ENCODE results near the gene KCNF1. TPM values are rescaled to one million over a fixed set of nuclear protein-coding genes. Genes with fewer than 3 reads are reported as not detected.

KCNF1 gene
- total and polyA plus RNA-seq, 7 experiments from 2014 or later, result not detected

GRCh38 chr2:10879159-10879558, 32.6 kb upstream of the KCNF1 start:
- no peak for DNase-seq
- peaks cover 0 to 39% (median 3%) of the 10 kb centered on the region in 7 donors for H3K4me1 Mint-ChIP-seq
- peaks cover 0 to 6% of the 10 kb centered on the region in 2 donors for H3K27me3 ChIP-seq (ENCODE audit: control insufficient read depth in 2 of 2, insufficient read depth in 2 of 2, low read length in 2 of 2)
- ChIA-PET CTCF (no interaction called here), POLR2A (no interaction called here)
- H3K36me3 Mint-ChIP-seq, result no peaks in the 10 kb centered on the region
- no peaks in the 10 kb centered on the region for H3K4me1 ChIP-seq (ENCODE audit: control insufficient read depth in 2 of 2, insufficient read depth in 2 of 2, low read length in 2 of 2)
- H3K36me3 ChIP-seq (ENCODE audit: control insufficient read depth in 2 of 3, insufficient read depth in 3 of 3, low read length in 3 of 3), result no peaks in the 10 kb centered on the region
- H3K9me3 Mint-ChIP-seq, result peaks cover 0 to 2% (median 0%) of the 10 kb centered on the region in 11 donors
- H3K4me3 ChIP-seq (ENCODE audit: low read length), result no peak overlapping the region
- intact Hi-C loops (cut with micrococcal nuclease), result no loop called here
- peaks cover 0 to 12% (median 10%) of the 10 kb centered on the region in 5 donors for H3K27me3 Mint-ChIP-seq
- H3K27ac ChIP-seq (ENCODE audit: low read depth, low read length), result no peak overlapping the region
- peak overlapping the region in 3 of 10 donors; percentile 19 to 82 (median 53) for H3K4me3 Mint-ChIP-seq
- H3K9me3 ChIP-seq (ENCODE audit: control insufficient read depth in 2 of 3, low read length in 3 of 3), result no peaks in the 10 kb centered on the region
- H3K27ac Mint-ChIP-seq, result peak overlapping the region in 1 of 9 donors; percentile 92
- ATAC-seq, result no peak

GRCh38 chr2:10879624-10880585, 31.8 kb upstream of the KCNF1 start:
- Mint-ChIP-seq H3K4me1 (peaks cover 0 to 46% (median 11%) of the 10 kb centered on the region in 7 donors), H3K4me3 (peak overlapping the region in 3 of 10 donors; percentile 82 to 92 (median 87)), H3K27ac (peak overlapping the region in 2 of 9 donors; percentile 84 to 98), H3K36me3 (no peaks in the 10 kb centered on the region), H3K9me3 (no peaks in the 10 kb centered on the region), H3K27me3 (peaks cover 0 to 10% (median 8%) of the 10 kb centered on the region in 5 donors)
- ChIA-PET POLR2A (no interaction called here), CTCF (no interaction called here)
- H3K27ac ChIP-seq (ENCODE audit: low read depth, low read length), result peak overlapping the region; percentile 48
- no peaks in the 10 kb centered on the region for H3K36me3 ChIP-seq (ENCODE audit: control insufficient read depth in 2 of 3, insufficient read depth in 3 of 3, low read length in 3 of 3)
- H3K4me3 ChIP-seq (ENCODE audit: low read length), result no peak overlapping the region
- intact Hi-C loops (cut with micrococcal nuclease), result no loop called here
- H3K4me1 ChIP-seq (ENCODE audit: control insufficient read depth in 2 of 2, insufficient read depth in 2 of 2, low read length in 2 of 2), result no peaks in the 10 kb centered on the region
- no peak for DNase-seq
- peaks cover 0 to 6% of the 10 kb centered on the region in 2 donors for H3K27me3 ChIP-seq (ENCODE audit: control insufficient read depth in 2 of 2, insufficient read depth in 2 of 2, low read length in 2 of 2)
- no peaks in the 10 kb centered on the region for H3K9me3 ChIP-seq (ENCODE audit: control insufficient read depth in 2 of 3, low read length in 3 of 3)
- ATAC-seq, result no peak

GRCh38 chr2:10880586-10881321, 31.0 kb upstream of the KCNF1 start:
- Histone ChIP-seq H3K36me3 (ENCODE audit: control insufficient read depth in 2 of 3, insufficient read depth in 3 of 3, low read length in 3 of 3) (no peaks in the 10 kb centered on the region), H3K4me1 (ENCODE audit: control insufficient read depth in 2 of 2, insufficient read depth in 2 of 2, low read length in 2 of 2) (no peaks in the 10 kb centered on the region), H3K27ac (ENCODE audit: low read depth, low read length) (peak overlapping the region; percentile 48), H3K4me3 (ENCODE audit: low read length) (no peak overlapping the region), H3K27me3 (ENCODE audit: control insufficient read depth in 2 of 2, insufficient read depth in 2 of 2, low read length in 2 of 2) (peaks cover 0 to 6% of the 10 kb centered on the region in 2 donors), H3K9me3 (ENCODE audit: control insufficient read depth in 2 of 3, low read length in 3 of 3) (no peaks in the 10 kb centered on the region)
- peak overlapping the region in 2 of 9 donors; percentile 84 to 98 for H3K27ac Mint-ChIP-seq
- no peaks in the 10 kb centered on the region for H3K36me3 Mint-ChIP-seq
- DNase-seq, result peak in 2 of 9 donors; percentile 25 to 45
- intact Hi-C loops (cut with micrococcal nuclease), result no loop called here
- ChIA-PET POLR2A (no interaction called here), CTCF (no interaction called here)
- H3K4me1 Mint-ChIP-seq, result peaks cover 0 to 55% (median 13%) of the 10 kb centered on the region in 7 donors
- ATAC-seq, result no peak
- H3K27me3 Mint-ChIP-seq, result peaks cover 0 to 10% (median 8%) of the 10 kb centered on the region in 5 donors
- no peaks in the 10 kb centered on the region for H3K9me3 Mint-ChIP-seq
- H3K4me3 Mint-ChIP-seq, result peak overlapping the region in 3 of 10 donors; percentile 82 to 92 (median 87)

GRCh38 chr2:10882568-10882967, 29.2 kb upstream of the KCNF1 start:
- Histone ChIP-seq H3K9me3 (ENCODE audit: control insufficient read depth in 2 of 3, low read length in 3 of 3) (no peaks in the 10 kb centered on the region), H3K27ac (ENCODE audit: low read depth, low read length) (no peak overlapping the region), H3K4me1 (ENCODE audit: control insufficient read depth in 2 of 2, insufficient read depth in 2 of 2, low read length in 2 of 2) (no peaks in the 10 kb centered on the region), H3K36me3 (ENCODE audit: control insufficient read depth in 2 of 3, insufficient read depth in 3 of 3, low read length in 3 of 3) (no peaks in the 10 kb centered on the region), H3K4me3 (ENCODE audit: low read length) (no peak overlapping the region), H3K27me3 (ENCODE audit: control insufficient read depth in 2 of 2, insufficient read depth in 2 of 2, low read length in 2 of 2) (no peaks in the 10 kb centered on the region)
- ATAC-seq (no peak), DNase-seq (no peak)
- CTCF ChIA-PET, result no interaction called here
- peak overlapping the region in 2 of 9 donors; percentile 71 to 98 for H3K27ac Mint-ChIP-seq
- intact Hi-C loops (cut with micrococcal nuclease), result no loop called here
- no peaks in the 10 kb centered on the region for H3K36me3 Mint-ChIP-seq
- peaks cover 0 to 7% (median 5%) of the 10 kb centered on the region in 5 donors for H3K27me3 Mint-ChIP-seq
- peaks cover 0 to 51% (median 13%) of the 10 kb centered on the region in 7 donors for H3K4me1 Mint-ChIP-seq
- POLR2A ChIA-PET, result no interaction called here
- H3K9me3 Mint-ChIP-seq, result no peaks in the 10 kb centered on the region
- peak overlapping the region in 3 of 10 donors; percentile 56 to 66 (median 65) for H3K4me3 Mint-ChIP-seq

GRCh38 chr2:10883066-10883465, 28.7 kb upstream of the KCNF1 start:
- DNase-seq (no peak), ATAC-seq (no peak)
- H3K4me3 ChIP-seq (ENCODE audit: low read length), result no peak overlapping the region
- H3K36me3 ChIP-seq (ENCODE audit: control insufficient read depth in 2 of 3, insufficient read depth in 3 of 3, low read length in 3 of 3), result no peaks in the 10 kb centered on the region
- Mint-ChIP-seq H3K4me1 (peaks cover 0 to 50% (median 13%) of the 10 kb centered on the region in 7 donors), H3K27ac (peak overlapping the region in 2 of 9 donors; percentile 50 to 80), H3K27me3 (peaks cover 0 to 4% (median 4%) of the 10 kb centered on the region in 5 donors), H3K9me3 (no peaks in the 10 kb centered on the region), H3K4me3 (peak overlapping the region in 3 of 10 donors; percentile 56 to 66 (median 65)), H3K36me3 (no peaks in the 10 kb centered on the region)
- intact Hi-C loops (cut with micrococcal nuclease), result no loop called here
- CTCF ChIA-PET, result no interaction called here
- H3K27me3 ChIP-seq (ENCODE audit: control insufficient read depth in 2 of 2, insufficient read depth in 2 of 2, low read length in 2 of 2), result no peaks in the 10 kb centered on the region
- no peaks in the 10 kb centered on the region for H3K9me3 ChIP-seq (ENCODE audit: control insufficient read depth in 2 of 3, low read length in 3 of 3)
- H3K4me1 ChIP-seq (ENCODE audit: control insufficient read depth in 2 of 2, insufficient read depth in 2 of 2, low read length in 2 of 2), result no peaks in the 10 kb centered on the region
- POLR2A ChIA-PET, result no interaction called here
- H3K27ac ChIP-seq (ENCODE audit: low read depth, low read length), result no peak overlapping the region

DNA sequence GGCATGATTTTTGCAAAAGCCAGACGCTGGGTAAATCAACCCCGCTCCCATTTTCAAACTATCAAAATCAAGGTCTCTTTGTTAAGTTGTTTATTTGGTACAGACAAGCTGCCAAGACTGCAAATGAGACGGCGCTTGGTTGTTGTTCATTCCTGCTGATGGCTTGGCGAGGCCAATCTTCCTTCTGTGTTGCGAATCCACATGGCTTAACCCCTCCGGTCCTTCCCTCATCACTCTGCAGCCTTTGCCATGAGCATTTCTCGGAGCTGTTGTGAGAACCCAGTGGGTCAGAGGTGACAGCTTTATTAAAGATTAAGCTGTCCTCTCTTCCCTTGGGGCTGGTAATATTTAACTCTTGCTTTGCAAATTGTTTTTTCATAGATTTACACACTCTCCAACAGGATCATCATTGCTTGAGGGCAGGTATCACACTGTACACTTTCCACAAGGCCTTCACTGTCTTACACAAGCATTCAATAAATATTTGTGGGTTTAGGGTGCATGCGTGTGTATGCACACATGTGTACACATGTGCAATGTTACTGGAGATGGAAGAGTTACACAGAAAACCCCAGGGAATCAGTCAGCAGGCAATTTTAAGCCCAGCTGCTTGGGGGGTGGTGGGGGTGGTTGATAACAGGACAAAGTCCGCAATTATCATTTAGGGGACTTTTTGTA, 27.8 kb upstream of the KCNF1 start:
- no peak for DNase-seq
- POLR2A ChIA-PET, result no interaction called here
- peaks cover 0 to 54% (median 13%) of the 10 kb centered on the region in 7 donors for H3K4me1 Mint-ChIP-seq
- Histone ChIP-seq H3K36me3 (ENCODE audit: control insufficient read depth in 2 of 3, insufficient read depth in 3 of 3, low read length in 3 of 3) (no peaks in the 10 kb centered on the region), H3K9me3 (ENCODE audit: control insufficient read depth in 2 of 3, low read length in 3 of 3) (no peaks in the 10 kb centered on the region), H3K27me3 (ENCODE audit: control insufficient read depth in 2 of 2, insufficient read depth in 2 of 2, low read length in 2 of 2) (no peaks in the 10 kb centered on the region), H3K4me3 (ENCODE audit: low read length) (no peak overlapping the region), H3K27ac (ENCODE audit: low read depth, low read length) (no peak overlapping the region), H3K4me1 (ENCODE audit: control insufficient read depth in 2 of 2, insufficient read depth in 2 of 2, low read length in 2 of 2) (no peaks in the 10 kb centered on the region)
- CTCF ChIA-PET, result no interaction called here
- H3K9me3 Mint-ChIP-seq, result no peaks in the 10 kb centered on the region
- peak overlapping the region in 3 of 10 donors; percentile 56 to 80 (median 66) for H3K4me3 Mint-ChIP-seq
- H3K27ac Mint-ChIP-seq, result peak overlapping the region in 2 of 9 donors; percentile 50 to 93
- H3K27me3 Mint-ChIP-seq, result peaks cover 0 to 6% (median 0%) of the 10 kb centered on the region in 5 donors
- no peak for ATAC-seq
- intact Hi-C loops (cut with micrococcal nuclease), result no loop called here
- H3K36me3 Mint-ChIP-seq, result peaks cover 0 to 4% (median 0%) of the 10 kb centered on the region in 5 donors

Measured in naive thymus-derived CD4-positive, alpha-beta T cell (primary cell).